ENCODE measurements around the gene CDC42BPB. TPM values are rescaled to one million over a fixed set of nuclear protein-coding genes. Genes with fewer than 3 reads are reported as not detected.

CDC42BPB gene, protein sequence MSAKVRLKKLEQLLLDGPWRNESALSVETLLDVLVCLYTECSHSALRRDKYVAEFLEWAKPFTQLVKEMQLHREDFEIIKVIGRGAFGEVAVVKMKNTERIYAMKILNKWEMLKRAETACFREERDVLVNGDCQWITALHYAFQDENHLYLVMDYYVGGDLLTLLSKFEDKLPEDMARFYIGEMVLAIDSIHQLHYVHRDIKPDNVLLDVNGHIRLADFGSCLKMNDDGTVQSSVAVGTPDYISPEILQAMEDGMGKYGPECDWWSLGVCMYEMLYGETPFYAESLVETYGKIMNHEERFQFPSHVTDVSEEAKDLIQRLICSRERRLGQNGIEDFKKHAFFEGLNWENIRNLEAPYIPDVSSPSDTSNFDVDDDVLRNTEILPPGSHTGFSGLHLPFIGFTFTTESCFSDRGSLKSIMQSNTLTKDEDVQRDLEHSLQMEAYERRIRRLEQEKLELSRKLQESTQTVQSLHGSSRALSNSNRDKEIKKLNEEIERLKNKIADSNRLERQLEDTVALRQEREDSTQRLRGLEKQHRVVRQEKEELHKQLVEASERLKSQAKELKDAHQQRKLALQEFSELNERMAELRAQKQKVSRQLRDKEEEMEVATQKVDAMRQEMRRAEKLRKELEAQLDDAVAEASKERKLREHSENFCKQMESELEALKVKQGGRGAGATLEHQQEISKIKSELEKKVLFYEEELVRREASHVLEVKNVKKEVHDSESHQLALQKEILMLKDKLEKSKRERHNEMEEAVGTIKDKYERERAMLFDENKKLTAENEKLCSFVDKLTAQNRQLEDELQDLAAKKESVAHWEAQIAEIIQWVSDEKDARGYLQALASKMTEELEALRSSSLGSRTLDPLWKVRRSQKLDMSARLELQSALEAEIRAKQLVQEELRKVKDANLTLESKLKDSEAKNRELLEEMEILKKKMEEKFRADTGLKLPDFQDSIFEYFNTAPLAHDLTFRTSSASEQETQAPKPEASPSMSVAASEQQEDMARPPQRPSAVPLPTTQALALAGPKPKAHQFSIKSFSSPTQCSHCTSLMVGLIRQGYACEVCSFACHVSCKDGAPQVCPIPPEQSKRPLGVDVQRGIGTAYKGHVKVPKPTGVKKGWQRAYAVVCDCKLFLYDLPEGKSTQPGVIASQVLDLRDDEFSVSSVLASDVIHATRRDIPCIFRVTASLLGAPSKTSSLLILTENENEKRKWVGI (N-terminal part only)
- total RNA-seq: 93.7 and 141 TPM in 2 replicates

DNA sequence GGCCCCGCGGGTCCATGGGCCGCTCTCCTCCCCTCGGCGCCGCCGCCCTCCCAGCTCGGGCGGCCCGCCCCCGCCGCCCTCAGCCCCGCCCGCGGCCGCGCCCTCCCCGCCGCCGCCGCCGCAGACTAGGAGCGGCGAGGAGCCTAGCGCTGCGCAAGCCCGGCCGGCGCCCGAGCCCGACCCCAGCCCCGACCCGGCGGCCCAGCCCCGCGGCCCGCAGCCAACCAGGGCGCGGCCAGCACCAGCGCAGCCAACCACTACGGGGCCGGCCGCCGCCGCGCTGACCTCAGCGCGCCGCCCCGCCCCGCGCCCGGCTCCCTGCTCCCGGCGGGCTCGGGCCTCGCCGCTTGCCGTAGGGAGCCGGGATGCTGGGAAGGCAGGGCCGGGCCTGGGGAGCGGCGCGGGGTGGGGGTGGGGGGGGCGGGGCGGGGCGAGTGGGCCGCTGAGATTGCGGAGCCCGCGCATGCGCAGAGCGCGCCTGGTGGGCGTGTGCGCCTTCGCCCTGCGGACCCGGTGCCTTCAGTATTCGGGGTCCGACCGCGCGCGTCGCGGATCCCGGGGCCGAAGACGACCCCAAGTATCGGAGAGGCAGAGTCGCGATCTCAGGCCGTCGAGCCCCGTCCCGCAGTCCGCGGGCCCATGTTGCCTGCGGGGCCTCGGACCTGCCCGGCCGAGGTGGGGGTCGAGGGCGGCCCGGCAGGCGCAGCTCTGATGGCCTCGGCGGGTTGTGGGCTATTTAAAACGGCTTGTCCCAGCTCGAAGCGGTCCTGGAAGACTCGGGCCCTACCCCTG, at the start of gene CDC42BPB:
Gene CDC42BPB (minus strand): TSS at position 178 of the 792 bp plus-strand sequence. CDS start 376 bp downstream, outside the sequence.

DNA sequence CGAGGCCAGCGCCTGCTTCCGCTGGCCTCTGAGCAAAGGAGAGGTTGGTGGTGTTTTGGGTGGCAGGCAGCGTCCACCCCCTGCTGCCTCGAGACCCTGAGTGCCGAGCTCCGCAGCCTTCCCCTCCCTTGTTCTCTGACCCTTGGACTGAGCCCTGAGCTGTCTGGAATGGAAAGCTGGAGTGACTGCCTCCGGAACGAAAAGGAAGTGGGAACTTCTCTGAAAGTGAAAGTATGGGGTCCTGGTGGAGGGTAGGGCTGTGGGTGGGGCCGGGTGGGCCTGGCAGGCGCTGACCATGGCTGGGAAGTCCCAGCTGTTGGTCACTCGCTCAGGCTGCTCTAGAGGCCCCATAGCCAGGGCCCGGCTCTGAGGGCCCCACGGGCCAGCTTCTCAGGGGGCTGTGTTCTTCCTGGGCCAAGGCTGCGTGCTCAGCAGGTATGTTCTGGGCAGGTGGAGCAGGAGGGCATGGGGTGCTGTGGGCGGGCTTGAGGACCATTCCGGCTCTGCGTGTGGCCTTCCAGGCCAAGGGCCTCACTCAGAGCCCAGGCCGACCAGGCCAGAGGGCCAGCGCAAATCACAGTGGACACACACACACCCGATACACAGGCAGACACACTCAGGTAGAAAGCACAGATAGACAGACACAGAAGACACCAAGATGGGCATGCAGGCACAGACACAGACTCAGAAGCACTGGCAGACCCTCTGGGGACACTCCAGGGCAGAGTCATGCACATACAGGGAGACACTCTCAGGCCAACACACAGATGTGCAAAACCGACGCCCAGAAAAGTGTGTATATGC, 37.3 kb upstream of the CDC42BPB start, which contains the start of gene EXOC3L4:
Gene EXOC3L4 (plus strand): TSS at position 320 of the 804 bp plus-strand sequence. CDS start 5,495 bp downstream, outside the sequence.

DNA sequence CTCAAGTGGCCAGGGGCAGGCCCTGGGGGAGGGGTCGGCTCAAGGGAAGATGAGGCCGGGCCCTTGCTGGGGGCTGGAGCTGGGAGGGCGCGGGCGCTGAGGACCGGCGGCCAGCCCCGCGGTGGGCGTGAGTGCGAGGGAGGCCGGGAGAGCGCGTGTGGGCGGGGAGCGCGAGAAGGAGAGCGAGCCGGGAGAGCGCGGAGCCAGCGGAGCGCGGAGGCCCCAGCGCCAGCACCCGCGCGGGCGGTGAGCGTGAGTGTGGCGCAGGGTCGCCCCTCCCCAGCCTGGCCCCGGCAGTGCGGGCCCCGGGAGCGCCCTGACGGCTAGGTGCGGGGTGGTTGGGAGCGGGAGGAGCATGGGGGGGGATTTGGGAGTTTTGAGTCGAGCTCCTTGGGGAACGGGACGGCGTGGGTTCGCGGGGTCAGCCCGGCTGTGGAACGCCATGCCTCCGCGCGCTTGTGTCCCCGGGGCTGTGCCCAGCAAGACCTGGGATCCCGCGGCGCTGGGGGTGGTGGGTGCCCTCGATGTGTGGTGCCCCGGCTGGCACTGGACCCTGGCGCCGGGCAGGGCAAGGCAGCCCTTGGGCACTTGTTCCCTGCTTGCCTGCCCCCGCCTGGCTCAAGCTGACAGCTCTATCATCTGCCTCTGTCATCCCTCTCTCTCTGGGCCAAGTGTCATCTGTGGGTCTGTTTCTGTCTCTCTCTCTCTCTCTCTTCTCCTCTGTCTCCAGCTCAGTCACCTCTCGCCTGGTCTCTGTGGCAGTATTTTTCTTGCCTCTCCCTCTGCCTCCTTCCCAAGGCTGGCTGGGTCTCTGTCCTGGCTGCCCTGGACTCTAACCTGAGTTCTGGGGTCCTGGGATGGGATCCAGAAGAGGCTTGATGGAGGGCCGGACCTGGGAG, 26.9 kb upstream of the CDC42BPB start, which contains the start of gene LBHD2:
Gene LBHD2 (plus strand): TSS at position 190 of the 899 bp plus-strand sequence. CDS start 1,803 bp downstream, outside the sequence.

DNA sequence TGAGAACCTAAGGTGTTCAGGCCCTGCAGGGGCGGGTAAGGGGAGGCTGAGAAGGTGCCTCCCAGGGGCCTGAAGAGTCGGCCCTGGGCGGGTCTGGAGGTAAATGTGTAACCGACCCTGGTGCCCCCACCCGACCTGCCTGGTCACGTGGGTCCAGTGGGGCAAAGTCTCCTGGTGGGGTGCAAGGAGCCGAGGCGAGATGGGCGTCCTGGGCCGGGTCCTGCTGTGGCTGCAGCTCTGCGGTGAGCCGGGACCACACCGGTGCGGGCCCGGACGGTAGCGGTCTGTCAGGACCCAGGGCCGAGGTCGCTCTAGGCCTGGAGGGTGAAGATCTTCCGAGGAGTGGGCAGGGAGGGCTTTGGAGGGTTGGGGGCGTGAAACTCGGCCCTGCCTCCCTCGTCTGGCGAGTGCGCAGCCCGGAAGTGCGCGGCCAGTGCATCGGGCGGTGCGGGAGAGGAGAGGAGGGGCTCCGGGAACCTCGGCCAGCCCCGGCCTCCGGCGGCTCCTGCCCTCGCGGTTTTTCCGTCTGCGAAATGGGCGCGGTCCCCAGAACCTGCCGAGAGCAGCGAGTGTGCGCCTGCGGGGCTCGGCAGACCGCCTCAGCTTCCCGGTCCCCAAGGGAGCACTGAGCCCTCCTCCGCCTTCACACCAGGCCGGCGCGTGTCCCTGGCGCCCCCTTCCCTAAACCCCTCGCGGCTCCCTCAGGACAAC, 134.7 kb downstream of the CDC42BPB start, which contains the start of gene AMN:
Gene AMN (plus strand): TSS at position 174 of the 711 bp plus-strand sequence. CDS start 26 bp downstream, at position 200.

Other genes starting within 250 kb of the CDC42BPB start
- 1.4 TPM in 1 of 2 replicates, not detected in the other for gene AMN, start 134.9 kb downstream of the CDC42BPB start, total RNA-seq
- gene LBHD2, start 26.7 kb upstream of the CDC42BPB start, total RNA-seq: 0.76 TPM in 1 of 2 replicates, not detected in the other
- 0.25 TPM in 1 of 2 replicates, not detected in the other for gene EXOC3L4, start 37.2 kb upstream of the CDC42BPB start, total RNA-seq
- 81.6 and 138 TPM in 2 replicates for gene TNFAIP2, start 65.9 kb upstream of the CDC42BPB start, total RNA-seq